HFFc6 (cell line): ENCODE measurements around the gene SYP. TPM values are rescaled to one million over a fixed set of nuclear protein-coding genes. Genes with fewer than 3 reads are reported as not detected.
A peak's percentile ranks its signal among the peaks of the same experiment; 100 is the strongest.

ENCODE experiments used
- DNase-seq: peaks from one replicate; pipeline ENCODE4 v3.0.0-alpha.2; 2018
- H3K27ac Mint-ChIP-seq: 2 replicates; pipeline ENCODE4 v1.8.0; 2020; ENCODE audit warnings: mild to moderate bottlenecking, mixed read lengths
- H3K27me3 Mint-ChIP-seq: 2 replicates; pipeline ENCODE4 v1.8.0; 2021; ENCODE audit warnings: mild to moderate bottlenecking, moderate library complexity, mixed read lengths; ENCODE audit not compliant: insufficient read depth
- H3K36me3 Mint-ChIP-seq: 2 replicates; pipeline ENCODE4 v1.8.0; 2021; ENCODE audit warnings: low read depth, mixed read lengths
- H3K4me1 Mint-ChIP-seq: 2 replicates; pipeline ENCODE4 v1.8.0; 2020; ENCODE audit warnings: low read depth, mixed read lengths
- H3K4me3 Mint-ChIP-seq: 2 replicates; pipeline ENCODE4 v1.8.0; 2020; ENCODE audit warnings: mild to moderate bottlenecking, moderate library complexity, mixed read lengths
- H3K9me3 Mint-ChIP-seq: 2 replicates; pipeline ENCODE4 v1.8.0; 2020; ENCODE audit warnings: mild to moderate bottlenecking, mixed read lengths
- total RNA-seq, 6 experiments: library from RNA; stranded (reverse); fragmentation: NEBNext Ultra II Directional; extraction: Animal tissue kit (Norgen Biotek cat#: 25700); gene quantifications; 2 replicates in 1 of 6; 3 replicates in 5 of 6; pipeline ENCODE4 v1.2.3, GENCODE V29; 2021
- TF ChIP-seq, protein P1 (sequence below): fragments of 200-600 bp; sonication (generic); IDR thresholded peaks from 2 replicates; pipeline ENCODE4 v1.5.0; 2021; ENCODE audit warnings: antibody characterized with exemption, mild to moderate bottlenecking

Gene SYP
- total RNA-seq, 6 experiments from 2014 or later, result 0.11 to 0.34 (median 0.24) TPM

DNA sequence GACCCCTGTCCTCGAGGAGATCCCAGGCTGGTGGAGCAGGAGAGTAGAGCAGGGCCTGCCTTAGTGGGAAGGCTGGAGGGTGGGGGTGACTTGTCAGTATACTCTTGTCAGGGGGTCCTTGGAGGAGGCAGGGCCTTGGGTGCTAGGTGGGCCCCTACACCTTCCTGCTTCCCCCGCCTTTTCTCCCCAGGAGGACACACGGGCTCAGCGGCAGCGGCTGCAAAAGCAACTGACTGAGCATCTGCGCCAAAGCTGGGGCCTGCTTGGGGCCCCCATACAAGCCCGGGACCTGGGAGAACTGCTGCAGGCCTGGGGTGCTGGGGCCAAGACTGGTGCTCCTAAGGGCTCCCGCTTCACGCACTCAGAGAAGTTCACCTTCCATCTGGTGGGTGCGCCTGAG, 46.5 kb upstream of the SYP start:
- Mint-ChIP-seq H3K4me3 (no peak overlapping the region), H3K9me3 (no peaks in the 10 kb centered on the region), H3K27me3 (no peaks in the 10 kb centered on the region; the same call in 1 of the 2 replicates), H3K27ac (no peak overlapping the region), H3K36me3 (peaks cover 5% of the 10 kb centered on the region; the same call in 1 of the 2 replicates), H3K4me1 (peaks cover 7% of the 10 kb centered on the region)
- TF ChIP-seq, protein P1, sequence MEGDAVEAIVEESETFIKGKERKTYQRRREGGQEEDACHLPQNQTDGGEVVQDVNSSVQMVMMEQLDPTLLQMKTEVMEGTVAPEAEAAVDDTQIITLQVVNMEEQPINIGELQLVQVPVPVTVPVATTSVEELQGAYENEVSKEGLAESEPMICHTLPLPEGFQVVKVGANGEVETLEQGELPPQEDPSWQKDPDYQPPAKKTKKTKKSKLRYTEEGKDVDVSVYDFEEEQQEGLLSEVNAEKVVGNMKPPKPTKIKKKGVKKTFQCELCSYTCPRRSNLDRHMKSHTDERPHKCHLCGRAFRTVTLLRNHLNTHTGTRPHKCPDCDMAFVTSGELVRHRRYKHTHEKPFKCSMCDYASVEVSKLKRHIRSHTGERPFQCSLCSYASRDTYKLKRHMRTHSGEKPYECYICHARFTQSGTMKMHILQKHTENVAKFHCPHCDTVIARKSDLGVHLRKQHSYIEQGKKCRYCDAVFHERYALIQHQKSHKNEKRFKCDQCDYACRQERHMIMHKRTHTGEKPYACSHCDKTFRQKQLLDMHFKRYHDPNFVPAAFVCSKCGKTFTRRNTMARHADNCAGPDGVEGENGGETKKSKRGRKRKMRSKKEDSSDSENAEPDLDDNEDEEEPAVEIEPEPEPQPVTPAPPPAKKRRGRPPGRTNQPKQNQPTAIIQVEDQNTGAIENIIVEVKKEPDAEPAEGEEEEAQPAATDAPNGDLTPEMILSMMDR, result no peak
- no peak for DNase-seq

DNA sequence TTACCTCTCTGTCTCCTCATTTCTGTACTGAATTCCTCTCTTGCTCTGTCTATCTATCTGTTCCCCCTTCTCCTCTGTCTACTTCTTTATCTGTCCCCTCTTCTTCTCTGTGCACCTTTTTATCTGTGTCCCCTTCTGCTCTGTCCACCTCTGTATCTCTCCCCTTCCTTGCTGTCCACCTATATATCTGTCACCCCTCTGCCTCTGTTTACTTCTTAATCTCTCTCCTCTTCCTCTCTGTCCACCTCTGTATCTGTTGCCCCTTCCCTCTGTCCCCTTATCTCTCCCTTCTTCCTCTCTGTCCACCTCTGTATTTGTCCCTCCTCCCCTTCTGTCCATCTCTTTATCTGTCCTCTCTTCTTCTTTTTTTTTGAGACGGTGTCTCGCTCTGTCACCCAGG, 44.2 kb upstream of the SYP start:
- H3K27me3 Mint-ChIP-seq, result no peaks in the 10 kb centered on the region

DNA sequence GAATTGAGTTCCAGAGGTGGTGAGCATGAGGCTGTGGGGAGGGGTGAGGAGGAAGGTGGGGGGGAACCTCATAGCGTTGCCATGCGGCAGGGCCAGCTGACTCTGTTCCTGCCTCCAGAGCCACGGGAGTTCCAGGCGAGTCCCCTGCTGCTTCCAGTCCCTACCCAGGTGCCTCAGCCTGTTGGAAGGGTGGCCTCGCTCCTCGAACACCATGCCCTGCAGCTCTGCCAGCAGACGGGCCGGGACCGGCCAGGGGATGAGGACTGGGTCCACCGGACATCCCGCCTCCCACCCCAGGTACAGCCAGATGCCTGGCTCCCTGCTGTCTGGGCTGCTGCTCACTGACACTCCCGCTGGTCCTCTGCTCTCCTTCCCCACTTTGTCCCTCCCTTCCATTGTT, 43.2 kb upstream of the SYP start:
- DNase-seq, result no peak
- peaks cover 5% of the 10 kb centered on the region; the same call in 1 of the 2 replicates for H3K36me3 Mint-ChIP-seq
- no peaks in the 10 kb centered on the region for H3K27me3 Mint-ChIP-seq
- no peak overlapping the region for H3K4me3 Mint-ChIP-seq
- no peaks in the 10 kb centered on the region for H3K9me3 Mint-ChIP-seq
- 0 out of 2 replicates have a peak overlapping the region, but pooled peaks have one; percentile 56 for H3K27ac Mint-ChIP-seq
- TF ChIP-seq, protein P1, result no peak
- H3K4me1 Mint-ChIP-seq, result peaks cover 7% of the 10 kb centered on the region

More for the DNA sequence above, 44.2 kb upstream of the SYP start:
- Mint-ChIP-seq H3K36me3 (peaks cover 5% of the 10 kb centered on the region; the same call in 1 of the 2 replicates), H3K9me3 (no peaks in the 10 kb centered on the region), H3K4me1 (peaks cover 7% of the 10 kb centered on the region), H3K27ac (no peak overlapping the region; the same call in 1 of the 2 replicates), H3K4me3 (no peak overlapping the region)
- TF ChIP-seq, protein P1, result no peak
- no peak for DNase-seq

DNA sequence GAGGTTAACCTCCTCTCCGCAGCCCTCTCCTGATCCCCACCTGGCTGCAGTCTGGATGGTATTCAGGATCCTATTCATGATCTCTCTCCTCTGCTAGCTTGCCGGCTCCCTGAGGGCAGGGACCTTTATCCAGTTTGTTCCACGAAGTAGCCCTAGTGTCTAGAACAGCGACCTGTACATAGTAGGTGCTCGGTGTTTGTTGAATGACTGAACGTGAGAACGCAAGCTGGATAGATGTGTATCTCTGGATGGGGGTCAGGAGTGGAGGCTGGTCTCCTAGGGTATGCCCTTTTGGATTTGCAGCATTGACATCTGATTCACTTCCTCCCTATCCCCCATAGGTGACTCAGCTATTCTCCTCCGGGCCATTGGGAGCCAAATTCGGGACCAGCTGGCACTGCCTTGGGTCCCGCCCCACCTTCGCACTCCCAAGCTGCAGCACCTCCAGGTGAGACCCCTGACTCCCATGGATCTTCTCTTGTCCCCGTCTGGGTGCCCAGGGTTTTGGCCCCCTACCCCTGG, 42.6 kb upstream of the SYP start:
- Mint-ChIP-seq H3K27ac (peak overlapping the region; percentile 70), H3K36me3 (peaks cover 5% of the 10 kb centered on the region; the same call in 1 of the 2 replicates), H3K9me3 (no peaks in the 10 kb centered on the region), H3K27me3 (no peaks in the 10 kb centered on the region), H3K4me1 (peaks cover 7% of the 10 kb centered on the region), H3K4me3 (no peak overlapping the region)
- TF ChIP-seq, protein P1, result no peak
- no peak for DNase-seq

DNA sequence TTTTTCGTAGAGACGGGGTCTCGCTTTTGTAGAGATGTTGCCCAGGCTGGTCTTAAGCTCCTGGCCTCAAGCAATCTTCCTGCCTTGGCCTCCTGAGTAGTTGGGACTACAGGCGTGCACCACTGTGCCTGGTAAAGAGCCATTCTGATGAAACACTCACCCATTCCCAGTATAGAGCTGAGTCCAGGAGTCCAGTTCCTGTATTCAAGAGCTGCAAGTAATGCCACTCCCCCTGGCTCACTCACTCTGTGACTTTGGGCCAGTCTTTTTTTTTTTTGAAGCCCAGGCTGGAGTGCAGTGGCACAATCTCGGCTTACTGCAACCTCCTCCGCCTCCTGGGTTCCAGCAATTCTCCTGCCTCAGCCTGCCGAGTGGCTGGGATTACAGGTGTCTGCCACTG, 38.7 kb upstream of the SYP start:
- H3K27me3 Mint-ChIP-seq, result peaks cover 2% of the 10 kb centered on the region; the same call in 1 of the 2 replicates
- H3K9me3 Mint-ChIP-seq, result no peaks in the 10 kb centered on the region
- H3K4me1 Mint-ChIP-seq, result peaks cover 13% of the 10 kb centered on the region
- TF ChIP-seq, protein P1, result no peak
- H3K27ac Mint-ChIP-seq, result no peak overlapping the region
- no peak for DNase-seq
- H3K36me3 Mint-ChIP-seq, result no peaks in the 10 kb centered on the region; the same call in 1 of the 2 replicates
- H3K4me3 Mint-ChIP-seq, result no peak overlapping the region
